ENCODE data around the gene ZNF195.

Gene ZNF195

GRCh38 chr11:3368199-3368598 is 10.7 kb downstream of the ZNF195 start:
- TF ChIP-seq CTCF (IDR thresholded peaks at IDR 0.05) = no peak
- no peak for DNase-seq (ENCODE audit: low spot score)
- no peak overlapping the region for H3K4me3 ChIP-seq
- H3K27ac ChIP-seq = no peak overlapping the region

GRCh38 chr11:3367221-3367620 is 11.7 kb downstream of the ZNF195 start:
- TF ChIP-seq CTCF (IDR thresholded peaks at IDR 0.05) = no peak
- H3K27ac ChIP-seq = no peak overlapping the region
- no peak overlapping the region for H3K4me3 ChIP-seq
- no peak for DNase-seq (ENCODE audit: low spot score)

DNA sequence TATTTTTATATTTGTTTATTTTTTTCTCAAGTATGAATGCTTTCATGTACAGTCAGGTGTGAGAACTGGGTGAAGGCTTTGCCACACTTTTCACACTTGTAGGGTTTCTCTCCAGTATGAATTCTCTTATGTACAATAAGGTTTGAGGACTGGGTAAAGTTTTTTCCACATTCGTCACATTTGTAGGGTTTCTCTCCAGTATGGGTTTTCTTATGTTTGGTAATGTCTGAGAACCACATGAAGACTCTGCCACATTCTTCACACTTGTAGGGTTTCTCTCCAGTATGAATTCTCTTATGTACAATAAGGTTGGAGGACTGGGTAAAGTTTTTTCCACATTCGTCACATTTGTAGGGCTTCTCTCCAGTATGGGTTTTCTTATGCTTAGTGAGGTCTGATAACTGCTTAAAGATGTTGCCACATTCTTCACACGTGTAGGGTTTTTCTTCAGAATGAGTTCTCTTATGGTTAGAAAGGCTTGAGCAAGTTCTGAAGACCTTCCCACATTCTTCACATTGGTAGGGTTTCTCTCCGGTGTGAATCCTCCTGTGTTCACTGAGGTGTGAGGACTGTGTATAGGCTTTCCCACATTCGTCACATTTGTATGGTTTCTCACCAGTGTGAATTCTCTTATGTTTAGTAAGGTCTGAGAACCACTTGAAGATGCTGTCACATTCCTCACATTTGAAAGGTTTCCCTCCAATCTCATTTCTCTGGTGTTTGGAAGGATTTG is 19.7 kb downstream of the ZNF195 start:
- no peak for TF ChIP-seq CTCF (IDR thresholded peaks at IDR 0.05)
- H3K27ac ChIP-seq = no peak overlapping the region
- no peak for DNase-seq (ENCODE audit: low spot score)
- H3K4me3 ChIP-seq = peak overlapping the region; percentile 27

GRCh38 chr11:3357994-3358676 is 20.8 kb downstream of the ZNF195 start:
- Histone ChIP-seq H3K27ac (no peak overlapping the region), H3K4me3 (no peak overlapping the region)
- TF ChIP-seq CTCF (IDR thresholded peaks at IDR 0.05) = no peak
- no peak for DNase-seq (ENCODE audit: low spot score)

DNA sequence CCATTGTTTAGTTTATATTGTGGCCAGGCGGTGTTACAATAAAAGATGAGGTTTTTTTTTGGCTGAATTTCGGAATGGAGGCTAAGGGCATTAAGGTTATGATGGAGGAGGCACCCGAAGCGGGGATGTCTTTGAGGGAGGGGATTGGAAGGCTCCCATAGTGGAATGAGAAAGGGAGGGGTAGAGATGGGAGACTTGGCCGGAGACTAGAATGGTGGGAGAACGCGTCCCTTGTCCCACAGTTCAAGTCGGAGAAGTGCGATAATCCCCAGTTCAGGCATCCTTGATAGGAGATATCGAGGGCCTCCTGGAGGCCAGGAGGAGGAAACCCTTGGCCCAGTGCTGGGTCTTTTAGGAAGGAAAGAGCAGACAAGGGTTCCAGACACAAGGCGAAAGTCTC is 21.6 kb downstream of the ZNF195 start:
- Histone ChIP-seq H3K4me3 (no peak overlapping the region), H3K27ac (no peak overlapping the region)
- no peak for DNase-seq (ENCODE audit: low spot score)
- TF ChIP-seq CTCF (IDR thresholded peaks at IDR 0.05) = no peak

DNA sequence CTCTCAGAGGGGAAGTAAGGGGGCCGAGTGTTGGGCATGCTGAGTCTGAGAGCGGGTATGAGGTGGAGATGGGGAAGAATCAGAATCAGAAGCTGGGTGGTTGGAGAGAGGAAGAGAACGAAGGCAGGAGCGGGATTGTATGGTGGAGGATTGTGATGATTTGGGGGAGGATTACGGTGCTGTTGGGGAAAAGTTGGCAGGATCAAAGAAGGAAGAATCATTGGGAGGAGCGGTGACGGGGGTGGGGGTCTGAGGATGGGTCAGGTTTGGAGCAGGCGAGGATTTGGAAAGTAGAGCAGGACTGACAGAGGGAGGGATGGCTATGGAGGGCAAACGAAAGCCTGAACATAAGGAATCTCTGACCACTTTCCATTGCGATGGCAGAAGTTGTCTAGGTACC is 22.1 kb downstream of the ZNF195 start:
- no peak for DNase-seq (ENCODE audit: low spot score)

More for the DNA sequence above, 22.1 kb downstream of the ZNF195 start:
- no peak for TF ChIP-seq CTCF (IDR thresholded peaks at IDR 0.05)
- Histone ChIP-seq H3K27ac (no peak overlapping the region), H3K4me3 (no peak overlapping the region)
